Lung (tissue), 12 donors: ENCODE measurements around the gene ODAD3. TPM values are rescaled to one million over a fixed set of nuclear protein-coding genes. Genes with fewer than 3 reads are reported as not detected.

Source experiments
- ATAC-seq: fragments of 200-7000 bp; cut with Tn5 transposase; one replicate; pipeline ENCODE4 v1.9.1; 2020; ENCODE audit warnings: moderate number of reproducible peaks; ENCODE audit not compliant: insufficient read depth, low FRiP score
- DNase-seq, 3 donors: peaks; one replicate each; pipeline ENCODE4 v3.0.0-alpha.2; 2013 to 2017
- H3K27ac ChIP-seq, 2 donors: one replicate each; pipeline ENCODE4 v1.5.1; 2013; ENCODE audit warnings: mild to moderate bottlenecking in 2 of 2, moderate library complexity in 2 of 2, control low read depth in 1 of 2, inconsistent platforms in 1 of 2, low read depth in 1 of 2, low read length in 1 of 2
- H3K27me3 ChIP-seq, 3 donors: one replicate each; pipeline ENCODE4 v1.5.1; 2013; ENCODE audit warnings: low read length in 2 of 3; ENCODE audit not compliant: control insufficient read depth in 3 of 3, insufficient read depth in 3 of 3
- H3K36me3 ChIP-seq, 4 donors: one replicate each; pipeline ENCODE4 v1.5.1; 2013; ENCODE audit warnings: low read length in 4 of 4, mild to moderate bottlenecking in 1 of 4, moderate library complexity in 1 of 4; ENCODE audit not compliant: control insufficient read depth in 4 of 4, insufficient read depth in 4 of 4
- H3K4me1 ChIP-seq, 5 donors: one replicate each; pipeline ENCODE4 v1.5.1; 2013; ENCODE audit warnings: low read length in 5 of 5, mild to moderate bottlenecking in 2 of 5, moderate library complexity in 1 of 5; ENCODE audit not compliant: control insufficient read depth in 5 of 5, insufficient read depth in 5 of 5
- H3K4me3 ChIP-seq: one replicate; pipeline ENCODE4 v1.5.1; 2013; ENCODE audit warnings: mild to moderate bottlenecking, control low read depth, moderate library complexity
- H3K9ac ChIP-seq, 2 donors: one replicate each; pipeline ENCODE4 v1.5.1; 2013; ENCODE audit warnings: low read length in 2 of 2, control low read depth in 1 of 2; ENCODE audit not compliant: insufficient read depth in 1 of 2
- H3K9me3 ChIP-seq, 4 donors: one replicate each; pipeline ENCODE4 v1.5.1; 2013; ENCODE audit warnings: low read length in 3 of 4, mild to moderate bottlenecking in 1 of 4, moderate library complexity in 1 of 4; ENCODE audit not compliant: control insufficient read depth in 4 of 4, insufficient read depth in 3 of 4
- WGBS, 2 donors: extraction: QIAGEN DNeasy Blood & Tissue Kit; methylation state at CpG; one replicate each; pipeline ENCODE4 v1.1.7; 2013; 5-methylcytosine and 5-hydroxymethylcytosine counted together
- polyA plus RNA-seq, 2 donors: library from polyadenylated mRNA; stranded (reverse); fragments of 200-250 nt; gene quantifications; one replicate each; pipeline ENCODE4 v1.2.1, GENCODE V29; 2013
- total RNA-seq, 2 donors: library from RNA; depleted of rRNA in 1 of 2; stranded (reverse); fragments of >200 nt in 1 of 2; gene quantifications; one replicate each; pipeline ENCODE4 v1.2.1, GENCODE V29; 2014 to 2021
- TF ChIP-seq, protein P1 (sequence below): IDR thresholded peaks from 2 replicates; pipeline ENCODE4 v1.5.1; 2012; ENCODE audit warnings: mild to moderate bottlenecking; ENCODE audit errors: control extremely low read depth, extremely low read depth
- donor health status: control.
- donor health status: control.
- donor health status: Bipolar disorder and iron deficiency.
- donor health status: healthy.
- donor health status: DM: yes; HTN: yes; CAD: no.

Gene ODAD3
- total and polyA plus RNA-seq, 4 donors = 2.0 to 9.8 (median 4.2) TPM

DNA sequence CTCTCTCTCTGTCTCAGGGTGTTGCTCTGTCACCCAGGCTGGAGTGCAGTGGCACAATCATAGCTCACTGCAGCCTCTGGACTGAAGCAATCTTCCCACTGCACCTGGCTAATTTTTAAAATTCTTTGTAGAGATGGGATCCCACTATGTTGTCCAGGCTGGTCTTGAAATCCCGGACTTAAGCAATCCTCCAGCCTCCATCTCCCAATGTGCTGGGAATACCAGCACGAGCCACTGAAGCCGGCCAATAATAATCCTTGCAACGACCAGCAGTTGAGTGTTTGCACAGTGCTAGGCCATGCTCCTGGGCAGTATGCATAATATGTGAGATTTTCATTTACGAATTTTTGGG, 50.2 kb downstream of the ODAD3 start:
- 73 to 84% methylated on average over 5 of the region's 5 CpGs for WGBS, 2 donors

DNA sequence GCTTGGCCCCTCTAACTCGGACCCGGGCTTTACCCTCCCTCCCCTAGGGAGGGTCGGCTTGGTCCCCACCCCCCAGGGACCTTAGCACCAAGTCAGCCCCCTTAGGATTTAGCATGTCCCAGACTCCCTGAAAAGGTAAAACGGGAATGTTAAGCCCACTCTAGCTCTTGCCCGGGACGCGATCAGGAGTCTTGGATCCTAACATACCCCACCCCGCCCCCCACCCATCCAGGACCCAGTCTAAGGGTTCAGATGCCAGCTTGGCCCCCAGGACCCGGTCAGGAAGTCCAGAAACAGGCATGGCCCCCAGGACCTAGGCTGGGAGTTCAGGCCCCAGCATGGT, 51.2 kb downstream of the ODAD3 start:
- TF ChIP-seq, protein P1, sequence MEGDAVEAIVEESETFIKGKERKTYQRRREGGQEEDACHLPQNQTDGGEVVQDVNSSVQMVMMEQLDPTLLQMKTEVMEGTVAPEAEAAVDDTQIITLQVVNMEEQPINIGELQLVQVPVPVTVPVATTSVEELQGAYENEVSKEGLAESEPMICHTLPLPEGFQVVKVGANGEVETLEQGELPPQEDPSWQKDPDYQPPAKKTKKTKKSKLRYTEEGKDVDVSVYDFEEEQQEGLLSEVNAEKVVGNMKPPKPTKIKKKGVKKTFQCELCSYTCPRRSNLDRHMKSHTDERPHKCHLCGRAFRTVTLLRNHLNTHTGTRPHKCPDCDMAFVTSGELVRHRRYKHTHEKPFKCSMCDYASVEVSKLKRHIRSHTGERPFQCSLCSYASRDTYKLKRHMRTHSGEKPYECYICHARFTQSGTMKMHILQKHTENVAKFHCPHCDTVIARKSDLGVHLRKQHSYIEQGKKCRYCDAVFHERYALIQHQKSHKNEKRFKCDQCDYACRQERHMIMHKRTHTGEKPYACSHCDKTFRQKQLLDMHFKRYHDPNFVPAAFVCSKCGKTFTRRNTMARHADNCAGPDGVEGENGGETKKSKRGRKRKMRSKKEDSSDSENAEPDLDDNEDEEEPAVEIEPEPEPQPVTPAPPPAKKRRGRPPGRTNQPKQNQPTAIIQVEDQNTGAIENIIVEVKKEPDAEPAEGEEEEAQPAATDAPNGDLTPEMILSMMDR = no peak
- DNase-seq = peak in 1 of 3 donors; percentile 32
- H3K4me1 ChIP-seq = peaks cover 0 to 23% (median 6%) of the 10 kb centered on the region in 5 donors

More for the DNA sequence above, 50.2 kb downstream of the ODAD3 start:
- no peak overlapping the region for H3K9ac ChIP-seq
- H3K27me3 ChIP-seq = peaks cover 0 to 7% (median 6%) of the 10 kb centered on the region in 3 donors
- TF ChIP-seq, protein P1 = no peak
- no peak for ATAC-seq
- no peak overlapping the region for H3K27ac ChIP-seq
- H3K4me3 ChIP-seq = no peak overlapping the region
- H3K9me3 ChIP-seq = peaks cover 0 to 2% (median 0%) of the 10 kb centered on the region in 4 donors
- no peak for DNase-seq
- H3K36me3 ChIP-seq = no peaks in the 10 kb centered on the region
- peaks cover 0 to 23% (median 6%) of the 10 kb centered on the region in 5 donors for H3K4me1 ChIP-seq

DNA sequence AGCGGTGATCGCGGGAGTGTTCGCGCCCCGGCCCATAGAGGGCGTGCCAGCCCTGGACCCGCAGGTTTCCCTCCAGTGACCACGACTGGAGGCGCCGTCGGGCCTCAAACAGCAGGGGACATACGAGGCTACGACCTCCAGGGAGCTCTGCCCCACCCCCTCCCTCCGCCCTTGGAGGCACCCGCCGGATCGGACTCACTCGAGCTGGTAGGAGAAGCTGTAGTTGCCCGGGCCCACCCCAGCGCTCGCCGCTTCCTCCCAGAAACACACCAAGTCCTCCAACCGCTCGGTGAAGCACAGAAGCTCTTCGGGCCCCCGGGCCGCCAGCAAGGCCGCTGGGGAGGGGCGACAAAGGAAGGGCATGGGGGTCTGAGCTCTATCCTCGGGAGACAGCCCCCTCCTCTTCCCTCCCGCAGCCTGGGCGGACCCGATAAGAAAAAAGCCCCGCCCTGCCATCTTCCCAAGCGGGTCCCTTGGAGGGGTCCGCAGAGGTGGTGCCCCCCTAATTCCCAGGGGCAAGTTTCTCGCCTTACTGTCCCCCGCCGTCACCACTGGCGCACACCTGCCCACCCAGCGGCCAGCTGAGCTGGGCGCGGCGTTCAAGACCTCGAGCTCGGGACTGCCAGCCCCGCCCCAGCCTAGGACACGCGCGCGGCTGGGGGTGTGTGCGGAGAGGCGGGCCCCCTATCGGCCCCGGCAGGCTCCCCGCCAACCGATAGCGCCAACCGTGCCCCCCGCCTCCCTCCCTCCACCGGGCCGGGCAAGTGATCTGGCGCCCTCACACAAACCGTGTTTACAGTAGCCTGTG, 51.8 kb downstream of the ODAD3 start:
- peak overlapping the region in 1 of 2 donors; percentile 30 for H3K27ac ChIP-seq
- H3K36me3 ChIP-seq = no peaks in the 10 kb centered on the region
- H3K9me3 ChIP-seq = peaks cover 0 to 2% (median 0%) of the 10 kb centered on the region in 4 donors
- H3K27me3 ChIP-seq = peaks cover 0 to 7% (median 6%) of the 10 kb centered on the region in 3 donors
- peaks cover 0 to 23% (median 6%) of the 10 kb centered on the region in 5 donors for H3K4me1 ChIP-seq
- DNase-seq (peak; percentile 26 to 53 (median 47)), ATAC-seq (no peak)
- H3K4me3 ChIP-seq = peak overlapping the region; percentile 10
- TF ChIP-seq, protein P1 = peak; percentile 36
- 1% methylated on average over 60 to 65 of the region's 65 CpGs for WGBS, 2 donors
- H3K9ac ChIP-seq = no peak overlapping the region

More for the DNA sequence above, 51.2 kb downstream of the ODAD3 start:
- H3K36me3 ChIP-seq = no peaks in the 10 kb centered on the region
- peak overlapping the region; percentile 33 for H3K4me3 ChIP-seq
- no peak for ATAC-seq
- 1 to 6% methylated on average over 9 of the region's 9 CpGs for WGBS, 2 donors
- H3K27ac ChIP-seq = peak overlapping the region in 1 of 2 donors; percentile 30
- H3K9me3 ChIP-seq = peaks cover 0 to 2% (median 0%) of the 10 kb centered on the region in 4 donors
- no peak overlapping the region for H3K9ac ChIP-seq
- peaks cover 0 to 7% (median 6%) of the 10 kb centered on the region in 3 donors for H3K27me3 ChIP-seq
